ENCODE data around the gene CSRP3.

Gene CSRP3

GRCh38 chr11:19225123-19225522, 23.3 kb upstream of the CSRP3 start:
- no peak for DNase-seq

GRCh38 chr11:19220903-19221724, 19.3 kb upstream of the CSRP3 start:
- no peak for DNase-seq

GRCh38 chr11:19218786-19219460, 17.1 kb upstream of the CSRP3 start:
- no peak for DNase-seq

- no peak for DNase-seq
These were observed 16.4 kb upstream of the CSRP3 start for GRCh38 chr11:19218216-19218615.

- no peak for DNase-seq
These were observed 15.1 kb upstream of the CSRP3 start for GRCh38 chr11:19216709-19217374.

- DNase-seq, result no peak
These were observed 14.2 kb upstream of the CSRP3 start for GRCh38 chr11:19216021-19216420.

- no peak for DNase-seq
These were observed 8.0 kb upstream of the CSRP3 start for GRCh38 chr11:19209617-19210370.

GRCh38 chr11:19208959-19209546, 7.3 kb upstream of the CSRP3 start:
- no peak for DNase-seq

GRCh38 chr11:19208181-19208580, 6.4 kb upstream of the CSRP3 start:
- DNase-seq, result no peak

GRCh38 chr11:19204836-19205235, 3.1 kb upstream of the CSRP3 start:
- no peak for DNase-seq

- no peak for DNase-seq
These were observed 1.2 kb downstream of the CSRP3 start for GRCh38 chr11:19200410-19201201.

- no peak for DNase-seq
These were observed 2.0 kb downstream of the CSRP3 start for GRCh38 chr11:19199771-19200170.

- no peak for DNase-seq
These were observed 2.7 kb downstream of the CSRP3 start for GRCh38 chr11:19199048-19199447.

GRCh38 chr11:19196432-19196831, 5.4 kb downstream of the CSRP3 start:
- no peak for DNase-seq

- no peak for DNase-seq
These were observed 7.0 kb downstream of the CSRP3 start for GRCh38 chr11:19194620-19195308.

GRCh38 chr11:19193916-19194315, 7.9 kb downstream of the CSRP3 start:
- DNase-seq, result no peak

- DNase-seq, result no peak
These were observed 10.1 kb downstream of the CSRP3 start for GRCh38 chr11:19191530-19192169.

- no peak for DNase-seq
These were observed 13.9 kb downstream of the CSRP3 start for GRCh38 chr11:19187833-19188258.

- DNase-seq, result no peak
These were observed 14.5 kb downstream of the CSRP3 start for GRCh38 chr11:19187114-19187832.

GRCh38 chr11:19185516-19186052, 16.2 kb downstream of the CSRP3 start:
- DNase-seq, result no peak
